ENCODE data around the gene CACNA2D3.

Gene CACNA2D3

DNA sequence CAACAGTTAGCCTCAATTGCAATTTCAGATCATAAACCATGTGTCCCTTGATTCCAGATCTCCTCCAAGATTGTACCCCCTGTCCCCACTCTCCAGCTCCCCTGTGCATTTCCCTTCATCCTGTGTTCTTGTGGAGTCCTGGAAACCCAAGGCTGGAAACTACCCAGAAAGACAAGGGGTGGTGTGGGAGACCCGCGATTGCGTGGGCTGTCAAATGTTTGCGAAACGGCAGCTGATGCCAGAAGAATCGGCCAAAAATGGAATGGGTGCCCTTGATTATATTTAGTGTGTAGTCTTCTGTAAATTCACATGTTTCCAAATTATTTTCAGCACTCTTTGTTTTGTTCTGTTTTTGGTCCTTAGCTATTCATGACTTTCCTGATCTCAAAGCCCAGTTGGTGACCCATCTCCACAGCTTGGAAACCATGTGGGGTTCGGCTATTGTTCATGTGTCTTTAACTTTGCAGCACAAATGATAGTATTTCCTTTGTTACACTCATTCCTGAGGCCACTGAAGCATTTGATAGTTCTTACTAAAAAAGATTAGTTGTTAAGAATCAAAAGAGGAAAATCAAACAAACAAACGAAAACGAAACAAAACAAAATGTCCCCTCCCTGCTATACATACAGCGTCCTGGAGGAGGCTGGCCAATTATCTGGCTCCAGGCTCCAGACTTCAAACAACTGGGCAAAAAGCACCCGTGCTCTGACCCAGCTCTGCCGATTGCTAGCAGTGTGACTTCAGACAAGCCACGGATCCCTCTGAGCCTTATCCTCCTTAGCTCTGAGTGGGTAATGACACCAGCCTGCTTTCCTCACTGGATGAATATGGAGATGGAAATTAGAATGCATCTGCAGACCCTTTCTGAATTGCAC, 120.9 kb downstream of the CACNA2D3 start:
- Histone ChIP-seq H3K4me1 (no peaks in the 10 kb centered on the region), H3K27ac (no peak overlapping the region), H3K4me3 (ENCODE audit: low read depth, low read length) (no peak overlapping the region), H3K79me2 (no peaks in the 10 kb centered on the region), H3K9me3 (ENCODE audit: control insufficient read depth, low read length) (no peaks in the 10 kb centered on the region), H3K9ac (no peak overlapping the region), H3K36me3 (ENCODE audit: control insufficient read depth, insufficient read depth, low read length) (no peaks in the 10 kb centered on the region), H3K4me2 (ENCODE audit: low read length) (no peak overlapping the region), H3K27me3 (ENCODE audit: control insufficient read depth, insufficient read depth, low read length) (no peaks in the 10 kb centered on the region), H2AFZ (no peak overlapping the region)
- no peak for TF ChIP-seq CTCF (IDR thresholded peaks at IDR 0.05)

DNA sequence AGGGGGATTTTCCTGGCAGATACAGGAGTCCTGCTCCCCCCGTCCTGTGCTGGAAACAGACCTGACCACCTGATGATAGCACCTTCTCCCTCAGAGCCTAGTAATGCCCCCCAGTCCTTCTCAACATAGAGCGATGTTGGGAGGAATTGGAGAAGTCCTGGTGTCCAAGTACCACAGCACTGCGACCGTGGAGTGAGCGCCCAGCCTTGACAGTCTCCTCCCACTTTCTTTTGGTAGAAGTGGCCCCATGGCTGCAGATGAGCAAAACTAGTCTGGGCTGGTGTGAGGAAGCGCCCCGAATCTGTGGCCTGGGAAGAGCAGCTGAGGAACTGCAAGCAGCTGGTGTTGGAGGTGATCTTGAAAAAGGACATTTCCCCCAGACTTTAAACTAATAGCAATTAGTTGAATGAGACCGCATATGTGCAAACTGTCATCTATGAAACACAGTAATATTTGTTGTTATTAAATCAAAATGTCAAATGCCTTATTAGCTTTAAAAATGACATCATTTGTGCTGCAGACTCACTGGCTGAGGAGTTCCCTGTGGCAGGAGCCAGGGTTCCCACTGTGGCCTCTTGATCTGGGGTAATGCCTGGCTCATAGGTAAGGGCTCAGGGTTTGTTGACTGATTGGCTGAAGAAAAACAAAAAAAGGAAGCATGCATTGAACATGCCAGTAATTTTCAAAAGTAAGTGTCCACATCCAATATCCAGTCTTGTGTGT, 121.8 kb downstream of the CACNA2D3 start:
- Histone ChIP-seq H3K27ac (no peak overlapping the region), H3K27me3 (ENCODE audit: control insufficient read depth, insufficient read depth, low read length) (no peaks in the 10 kb centered on the region), H3K36me3 (ENCODE audit: control insufficient read depth, insufficient read depth, low read length) (no peaks in the 10 kb centered on the region), H3K4me3 (ENCODE audit: low read depth, low read length) (no peak overlapping the region), H3K9ac (no peak overlapping the region), H2AFZ (no peak overlapping the region), H3K9me3 (ENCODE audit: control insufficient read depth, low read length) (no peaks in the 10 kb centered on the region), H3K79me2 (no peaks in the 10 kb centered on the region), H3K4me2 (ENCODE audit: low read length) (no peak overlapping the region), H3K4me1 (no peaks in the 10 kb centered on the region)
- no peak for TF ChIP-seq CTCF (IDR thresholded peaks at IDR 0.05)

DNA sequence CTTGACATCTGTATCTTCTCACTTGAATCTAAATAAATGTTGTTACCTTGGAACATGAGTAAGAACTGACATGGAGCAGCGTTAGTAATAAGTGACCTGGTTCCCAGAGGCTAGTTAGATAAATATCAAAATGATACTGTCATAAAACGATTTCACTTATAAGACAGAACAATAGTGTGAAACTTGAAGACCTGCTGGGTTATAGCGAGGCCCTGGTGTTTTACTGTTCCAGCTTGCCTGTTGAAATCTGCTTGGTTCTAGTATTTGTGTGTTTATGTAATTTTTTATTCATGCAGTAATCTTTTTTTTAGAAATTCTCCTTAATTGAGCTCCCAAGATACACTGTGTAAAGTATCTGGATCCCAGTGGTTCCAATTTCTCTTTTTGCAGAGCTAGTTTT, 129.4 kb downstream of the CACNA2D3 start:
- Histone ChIP-seq H3K9ac (no peak overlapping the region), H3K27me3 (ENCODE audit: control insufficient read depth, insufficient read depth, low read length) (no peaks in the 10 kb centered on the region), H2AFZ (peak overlapping the region; percentile 55), H3K4me1 (peaks cover 38% of the 10 kb centered on the region), H3K79me2 (no peaks in the 10 kb centered on the region), H3K4me2 (ENCODE audit: low read length) (no peak overlapping the region), H3K36me3 (ENCODE audit: control insufficient read depth, insufficient read depth, low read length) (no peaks in the 10 kb centered on the region), H3K9me3 (ENCODE audit: control insufficient read depth, low read length) (no peaks in the 10 kb centered on the region), H3K4me3 (ENCODE audit: low read depth, low read length) (no peak overlapping the region), H3K27ac (peak overlapping the region; percentile 45)
- TF ChIP-seq CTCF (IDR thresholded peaks at IDR 0.05), result no peak

- H3K4me1 ChIP-seq, result peaks cover 58% of the 10 kb centered on the region
- H3K9ac ChIP-seq, result no peak overlapping the region
- no peaks in the 10 kb centered on the region for H3K9me3 ChIP-seq (ENCODE audit: control insufficient read depth, low read length)
- H3K4me3 ChIP-seq (ENCODE audit: low read depth, low read length), result no peak overlapping the region
- H3K79me2 ChIP-seq, result no peaks in the 10 kb centered on the region
- peak overlapping the region; percentile 8 for H2AFZ ChIP-seq
- no peaks in the 10 kb centered on the region for H3K27me3 ChIP-seq (ENCODE audit: control insufficient read depth, insufficient read depth, low read length)
- H3K4me2 ChIP-seq (ENCODE audit: low read length), result no peak overlapping the region
- no peaks in the 10 kb centered on the region for H3K36me3 ChIP-seq (ENCODE audit: control insufficient read depth, insufficient read depth, low read length)
- TF ChIP-seq CTCF (IDR thresholded peaks at IDR 0.05), result no peak
- no peak overlapping the region for H3K27ac ChIP-seq
These were observed 134.9 kb downstream of the CACNA2D3 start for GRCh38 chr3:54257125-54257720.

All from parathyroid adenoma (tissue), 2 donors.